Glomerular visceral epithelial cell (primary cell): Measurements from ENCODE around the gene C9orf85.
"Not testable (repeated sequence)": the region's sequence is repeated elsewhere in the genome, so short reads cannot be mapped to it uniquely, and the experiment has no call there.

Experiments used
- DNase-seq: peaks from one replicate; pipeline ENCODE4 v3.0.0-alpha.2; 2016; ENCODE audit errors: extremely low spot score

The C9orf85 gene

DNA sequence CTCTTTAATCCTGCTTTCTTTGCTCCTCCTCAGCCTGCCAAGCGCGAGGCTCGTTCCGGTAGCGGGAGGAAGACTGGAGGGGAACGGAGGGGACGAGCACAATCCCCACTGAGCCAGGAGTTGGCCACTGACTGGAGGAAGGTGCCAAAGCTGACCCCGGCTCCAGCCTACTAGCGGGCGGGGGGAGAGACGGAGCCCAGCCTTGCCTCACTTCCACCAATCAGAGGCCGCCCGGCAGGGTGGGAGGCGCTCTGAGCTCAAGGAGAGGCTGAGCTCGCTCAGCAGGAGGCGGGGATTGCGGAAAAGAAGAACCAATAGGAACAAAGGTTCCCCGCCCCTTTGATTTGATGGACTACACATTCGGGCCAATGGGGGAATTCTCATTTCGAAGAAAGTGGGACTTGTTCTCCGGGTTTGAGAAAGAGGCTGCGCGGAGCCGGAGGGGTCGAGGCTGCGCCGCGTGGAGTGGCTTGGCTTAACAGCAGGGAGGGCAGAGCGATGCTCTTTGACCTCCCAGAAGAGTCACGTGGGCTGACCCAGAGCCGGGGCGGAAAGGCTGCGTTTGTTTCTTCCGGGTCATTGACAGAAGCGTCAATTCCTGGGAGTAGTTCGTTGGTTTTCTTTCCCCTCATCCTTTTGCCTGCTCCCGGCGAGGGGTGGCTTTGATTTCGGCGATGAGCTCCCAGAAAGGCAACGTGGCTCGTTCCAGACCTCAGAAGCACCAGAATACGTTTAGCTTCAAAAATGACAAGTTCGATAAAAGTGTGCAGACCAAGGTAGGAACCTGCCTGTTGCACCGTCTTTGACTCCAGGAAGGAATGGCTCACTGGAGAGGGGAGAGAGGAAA lies at the start of gene C9orf85, which contains the start of gene ABHD17B:
C9orf85 (plus strand) TSS at position 579 of the 847 bp plus-strand sequence; CDS start at position 675, 96 bp downstream.
ABHD17B (minus strand) TSS at position 133 of the 847 bp plus-strand sequence. CDS start 36,113 bp downstream, outside the sequence.
- peak; percentile 100 for DNase-seq

- DNase-seq = no peak
Measured at GRCh38 chr9:71863631-71864030, 47.8 kb upstream of the C9orf85 start.

GRCh38 chr9:71875345-71875744 lies 36.1 kb upstream of the C9orf85 start:
- DNase-seq = no peak

GRCh38 chr9:71876106-71876505 lies 35.3 kb upstream of the C9orf85 start:
- DNase-seq = no peak

DNA sequence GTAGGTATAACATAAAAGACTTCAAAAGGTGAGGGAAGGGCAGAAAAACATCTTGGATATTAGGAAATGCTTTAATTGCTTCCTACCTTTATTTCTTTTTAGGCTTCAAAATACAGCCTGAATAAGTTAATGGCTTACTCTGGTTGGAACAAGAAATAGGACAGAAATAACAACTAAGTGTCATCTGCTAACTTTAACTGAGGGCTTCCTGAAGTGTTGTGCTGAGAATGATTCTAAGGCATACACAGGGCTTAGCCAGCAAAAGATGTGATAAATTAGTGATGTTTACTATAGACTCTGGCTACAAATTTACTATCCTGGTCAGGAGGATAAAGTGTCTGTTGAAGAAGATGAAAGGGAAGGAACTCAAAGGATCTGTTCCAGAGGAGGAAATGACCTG lies 34.6 kb upstream of the C9orf85 start:
- DNase-seq = no peak

DNA sequence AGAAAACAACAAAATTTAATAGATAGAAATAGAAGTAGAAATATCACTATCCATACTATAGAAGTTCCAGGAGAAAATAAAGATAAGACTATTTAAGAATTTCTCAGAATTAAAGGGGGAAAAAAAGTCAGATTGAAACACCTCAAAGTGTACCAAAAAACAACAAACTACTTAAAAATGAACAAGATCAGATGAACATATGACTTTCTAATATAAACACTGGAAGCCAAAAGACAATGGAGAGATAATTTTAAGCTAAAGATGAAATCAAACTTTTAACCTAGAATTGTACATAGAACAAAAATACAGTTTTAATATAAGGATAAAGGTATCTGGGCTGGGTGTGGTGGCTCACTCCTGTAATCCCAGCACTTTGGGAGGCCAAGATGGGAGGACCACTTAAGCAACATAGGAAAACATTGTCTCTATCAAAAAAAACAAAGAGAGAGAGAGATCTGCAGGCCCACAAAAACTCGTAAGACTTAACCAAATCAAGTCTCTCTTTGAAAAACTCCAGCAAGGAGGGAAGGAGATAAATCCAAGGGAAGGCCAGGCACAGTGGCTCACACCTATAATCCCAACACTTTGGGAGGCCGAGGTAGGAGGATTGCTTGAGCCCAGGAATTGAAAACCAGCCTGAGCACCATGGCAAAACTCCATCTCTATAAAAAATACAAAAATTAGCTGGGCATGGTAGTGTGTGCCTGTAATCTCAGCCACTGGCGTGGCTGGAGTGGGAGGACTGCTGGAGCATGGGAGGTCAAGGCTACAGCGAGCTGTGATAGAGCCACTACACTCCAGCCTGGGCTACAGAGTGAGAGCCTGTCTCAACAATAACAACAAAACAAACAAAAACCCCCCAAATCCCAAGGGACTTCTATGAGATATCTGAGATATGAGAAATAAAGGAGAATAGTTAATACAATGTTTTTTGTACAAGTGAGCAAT lies 32.8 kb upstream of the C9orf85 start:
- no peak for DNase-seq

- DNase-seq = no peak
Measured at GRCh38 chr9:71879644-71880174, 31.7 kb upstream of the C9orf85 start.

GRCh38 chr9:71884005-71884404 lies 27.4 kb upstream of the C9orf85 start:
- no peak for DNase-seq

GRCh38 chr9:71885467-71885866 lies 26.0 kb upstream of the C9orf85 start:
- no peak for DNase-seq

DNA sequence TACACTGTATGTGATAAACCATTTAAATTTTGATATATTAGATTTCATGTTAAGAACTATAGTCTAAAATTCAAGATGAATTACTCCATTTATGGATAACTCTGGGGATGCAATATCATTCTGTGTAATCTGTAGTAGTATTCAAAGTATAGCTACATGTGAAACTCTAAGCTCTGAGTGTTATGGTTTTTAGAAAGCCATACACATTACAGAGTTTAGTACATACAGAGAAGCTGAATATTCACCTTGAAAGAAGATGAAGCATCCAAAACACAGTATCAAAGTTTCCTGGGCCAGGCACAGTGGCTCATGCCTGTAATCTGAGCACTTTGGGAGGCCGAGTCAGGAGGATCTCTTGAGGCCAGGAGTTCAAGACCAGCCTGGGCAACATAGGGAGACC lies 25.4 kb upstream of the C9orf85 start:
- no peak for DNase-seq

GRCh38 chr9:71886541-71886940 lies 24.9 kb upstream of the C9orf85 start:
- no peak for DNase-seq

GRCh38 chr9:71887362-71887761 lies 24.1 kb upstream of the C9orf85 start:
- no peak for DNase-seq

GRCh38 chr9:71890042-71890679 lies 21.3 kb upstream of the C9orf85 start:
- no peak for DNase-seq

DNA sequence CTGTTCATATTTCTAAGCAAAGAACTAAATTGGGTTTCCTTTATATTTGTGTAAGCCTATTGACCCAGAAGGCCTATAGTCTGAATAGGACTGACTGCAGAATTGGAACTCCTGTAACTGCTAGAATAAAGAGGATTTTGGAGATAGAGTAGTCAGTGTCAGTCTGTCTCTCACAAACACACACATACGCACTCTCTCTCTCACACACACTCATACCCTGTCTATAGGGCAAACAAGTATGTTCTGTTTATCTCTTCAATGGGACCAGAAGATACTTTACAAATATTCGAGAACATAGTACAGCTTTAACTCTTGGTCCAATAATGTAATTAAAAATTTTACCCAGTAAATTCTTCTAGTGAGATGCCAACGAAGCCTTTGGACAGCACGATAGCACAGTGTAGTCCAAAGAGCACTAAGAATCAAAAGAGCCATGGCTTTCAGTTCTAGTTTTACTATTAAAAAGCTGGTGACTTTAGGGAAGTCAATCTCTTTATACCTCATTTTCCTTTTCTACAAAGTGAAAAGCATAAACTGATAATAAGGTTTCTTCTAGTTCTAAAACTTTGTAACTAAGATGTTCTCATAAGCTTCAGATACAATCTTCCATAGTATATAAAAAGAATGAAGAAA lies 19.8 kb upstream of the C9orf85 start:
- DNase-seq = no peak

DNA sequence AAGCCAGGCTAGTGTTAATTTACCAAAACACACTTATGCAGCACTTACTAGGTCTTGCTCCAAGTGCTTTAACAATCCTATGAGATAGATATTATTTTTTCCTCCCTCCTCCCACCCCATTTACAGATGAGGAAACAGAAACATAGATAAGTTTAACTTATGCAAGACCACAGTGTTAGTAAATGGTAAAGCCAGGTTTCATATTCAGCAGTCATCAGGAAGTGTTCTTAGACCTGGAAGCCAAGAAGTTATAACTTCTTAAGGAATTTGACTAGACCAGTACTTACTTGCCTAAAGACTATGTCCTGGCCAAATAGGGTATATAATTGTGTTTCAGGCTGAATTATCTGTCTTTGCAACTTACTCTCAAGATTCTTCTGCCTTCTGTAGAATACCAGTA lies 16.3 kb upstream of the C9orf85 start:
- DNase-seq = no peak

DNA sequence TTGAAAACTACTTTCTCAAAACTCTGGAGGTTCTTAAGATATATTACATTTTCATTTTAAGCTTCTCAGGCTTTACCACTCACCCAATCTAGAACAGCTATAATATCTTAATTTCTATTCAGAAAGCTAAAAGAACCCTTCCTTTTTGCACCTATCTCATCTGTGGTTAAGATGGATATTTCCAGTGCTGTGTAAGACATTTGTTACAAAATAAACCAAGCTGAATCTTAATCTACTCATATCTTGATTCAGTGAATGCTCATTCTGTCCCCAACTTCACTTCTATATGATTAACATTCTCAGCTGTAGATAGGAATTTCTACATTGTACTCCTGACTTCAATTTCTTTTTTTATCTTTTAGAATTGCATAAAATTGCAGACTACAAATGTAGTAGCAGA lies 15.5 kb upstream of the C9orf85 start:
- no peak for DNase-seq

DNA sequence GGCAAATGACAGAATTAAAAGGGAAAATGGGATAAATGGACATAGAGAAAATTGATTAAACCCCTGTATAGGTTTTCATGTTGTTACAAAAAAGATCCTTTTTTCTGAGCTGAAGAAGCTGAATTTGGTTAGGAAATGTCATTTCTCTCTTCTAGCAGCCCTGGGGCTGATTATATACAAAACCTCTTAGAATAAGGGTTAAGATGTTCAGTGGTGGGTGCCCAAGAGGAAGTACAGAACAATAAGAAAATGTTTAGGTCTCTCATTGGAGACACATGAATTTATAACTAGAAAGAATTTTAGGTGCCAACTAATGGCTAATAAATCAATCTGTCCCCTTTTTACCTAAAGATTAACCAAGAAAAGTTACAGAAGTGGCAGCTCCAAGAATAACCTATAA lies 14.7 kb upstream of the C9orf85 start:
- DNase-seq = no peak

GRCh38 chr9:71897577-71897976 lies 13.9 kb upstream of the C9orf85 start:
- DNase-seq = no peak

- not testable (repeated sequence) for DNase-seq
Measured at GRCh38 chr9:71898756-71899155, 12.7 kb upstream of the C9orf85 start.

- DNase-seq = no peak
Measured at GRCh38 chr9:71901695-71902597, 9.5 kb upstream of the C9orf85 start.
